ENCODE measurements around the gene IWS1. TPM values are rescaled to one million over a fixed set of nuclear protein-coding genes. Genes with fewer than 3 reads are reported as not detected.
"Not testable (repeated sequence)": the region's sequence is repeated elsewhere in the genome, so short reads cannot be mapped to it uniquely, and the experiment has no call there.

Gene IWS1
- total RNA-seq, 1 donor from 2014 or later: 48.4 TPM

DNA sequence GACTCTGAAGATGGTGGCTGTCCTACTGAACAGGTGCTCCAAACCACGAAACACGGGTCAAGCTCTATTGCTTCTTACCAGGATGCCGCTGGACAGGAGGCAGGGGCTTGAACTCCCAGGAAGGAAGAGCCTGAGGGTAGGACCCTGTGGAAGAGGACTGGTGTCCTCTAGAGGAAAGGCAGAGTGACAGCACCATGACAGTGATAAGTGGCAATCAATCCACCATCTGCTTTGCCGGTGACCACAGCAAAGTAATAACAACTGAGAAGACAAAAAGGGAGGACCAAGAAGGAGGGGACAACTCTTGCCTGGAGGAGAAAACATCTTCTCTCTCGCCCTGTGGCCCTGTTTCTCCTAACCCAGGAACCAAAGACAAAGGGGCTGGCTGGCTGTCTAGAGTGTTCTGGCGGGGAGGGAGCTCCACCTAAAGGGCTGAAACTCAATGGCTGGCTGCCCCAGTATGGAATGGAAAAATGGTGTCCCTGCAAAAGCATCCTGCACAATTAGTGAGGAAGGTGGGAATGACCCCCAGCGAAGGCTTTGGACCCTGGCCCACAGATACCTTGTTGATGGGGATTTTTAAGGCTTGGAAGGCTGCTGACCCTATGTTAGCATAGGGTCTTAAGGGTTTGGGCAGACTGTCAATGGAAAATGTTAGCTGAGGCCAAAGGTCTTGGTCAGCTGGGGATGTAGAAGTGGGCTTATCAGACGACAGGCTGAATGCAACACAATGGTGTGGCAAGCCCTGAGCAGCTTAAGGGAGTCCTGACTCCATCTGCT lies 72.7 kb downstream of the IWS1 start:
- TF ChIP-seq, protein P1, sequence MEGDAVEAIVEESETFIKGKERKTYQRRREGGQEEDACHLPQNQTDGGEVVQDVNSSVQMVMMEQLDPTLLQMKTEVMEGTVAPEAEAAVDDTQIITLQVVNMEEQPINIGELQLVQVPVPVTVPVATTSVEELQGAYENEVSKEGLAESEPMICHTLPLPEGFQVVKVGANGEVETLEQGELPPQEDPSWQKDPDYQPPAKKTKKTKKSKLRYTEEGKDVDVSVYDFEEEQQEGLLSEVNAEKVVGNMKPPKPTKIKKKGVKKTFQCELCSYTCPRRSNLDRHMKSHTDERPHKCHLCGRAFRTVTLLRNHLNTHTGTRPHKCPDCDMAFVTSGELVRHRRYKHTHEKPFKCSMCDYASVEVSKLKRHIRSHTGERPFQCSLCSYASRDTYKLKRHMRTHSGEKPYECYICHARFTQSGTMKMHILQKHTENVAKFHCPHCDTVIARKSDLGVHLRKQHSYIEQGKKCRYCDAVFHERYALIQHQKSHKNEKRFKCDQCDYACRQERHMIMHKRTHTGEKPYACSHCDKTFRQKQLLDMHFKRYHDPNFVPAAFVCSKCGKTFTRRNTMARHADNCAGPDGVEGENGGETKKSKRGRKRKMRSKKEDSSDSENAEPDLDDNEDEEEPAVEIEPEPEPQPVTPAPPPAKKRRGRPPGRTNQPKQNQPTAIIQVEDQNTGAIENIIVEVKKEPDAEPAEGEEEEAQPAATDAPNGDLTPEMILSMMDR (IDR thresholded peaks at IDR 0.05; ENCODE audit: insufficient read depth, low read length, poor library complexity, severe bottlenecking): no peak
- DNase-seq (ENCODE audit: low read depth): no peak
- Histone ChIP-seq H3K4me3 (ENCODE audit: low read depth, low read length) (no peak overlapping the region), H3K27me3 (ENCODE audit: control insufficient read depth, insufficient read depth, low read length) (no peaks in the 10 kb centered on the region), H3K36me3 (ENCODE audit: control insufficient read depth, insufficient read depth, low read length) (no peaks in the 10 kb centered on the region)

DNA sequence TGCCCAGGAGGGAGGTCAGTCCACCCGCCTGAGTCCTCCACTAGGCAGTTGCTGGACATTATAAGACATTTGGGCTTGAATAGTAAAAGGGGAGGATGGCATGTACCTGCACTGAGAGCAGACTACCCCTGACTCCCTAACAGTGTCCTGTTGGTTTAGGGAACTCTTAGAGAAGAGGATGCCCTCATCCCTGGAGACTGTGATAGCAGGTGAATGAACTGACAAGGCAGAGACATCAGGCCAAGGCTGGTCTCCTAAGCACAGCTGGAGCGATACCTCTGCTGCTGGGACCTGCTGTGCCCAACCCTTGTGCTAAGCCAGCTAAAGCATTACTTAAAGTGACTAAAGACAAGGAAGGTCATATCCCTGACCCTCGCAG lies 73.3 kb downstream of the IWS1 start:
- TF ChIP-seq, protein P1 (IDR thresholded peaks at IDR 0.05; ENCODE audit: insufficient read depth, low read length, poor library complexity, severe bottlenecking): no peak
- H3K36me3 ChIP-seq (ENCODE audit: control insufficient read depth, insufficient read depth, low read length): no peaks in the 10 kb centered on the region
- DNase-seq (ENCODE audit: low read depth): no peak

GRCh38 chr2:127452423-127452822 lies 73.9 kb downstream of the IWS1 start:
- DNase-seq (ENCODE audit: low read depth); H3K36me3 ChIP-seq (ENCODE audit: control insufficient read depth, insufficient read depth, low read length); H3K27me3 ChIP-seq (ENCODE audit: control insufficient read depth, insufficient read depth, low read length); H3K4me3 ChIP-seq (ENCODE audit: low read depth, low read length): not testable (repeated sequence)

More for the DNA sequence above, 73.3 kb downstream of the IWS1 start:
- H3K27me3 ChIP-seq (ENCODE audit: control insufficient read depth, insufficient read depth, low read length): no peaks in the 10 kb centered on the region
- no peak overlapping the region for H3K4me3 ChIP-seq (ENCODE audit: low read depth, low read length)

GRCh38 chr2:127451981-127452380 lies 74.3 kb downstream of the IWS1 start:
- no peaks in the 10 kb centered on the region for H3K27me3 ChIP-seq (ENCODE audit: control insufficient read depth, insufficient read depth, low read length)
- TF ChIP-seq, protein P1 (IDR thresholded peaks at IDR 0.05; ENCODE audit: insufficient read depth, low read length, poor library complexity, severe bottlenecking): no peak
- H3K36me3 ChIP-seq (ENCODE audit: control insufficient read depth, insufficient read depth, low read length): no peaks in the 10 kb centered on the region
- no peak for DNase-seq (ENCODE audit: low read depth)
- no peak overlapping the region for H3K4me3 ChIP-seq (ENCODE audit: low read depth, low read length)

DNA sequence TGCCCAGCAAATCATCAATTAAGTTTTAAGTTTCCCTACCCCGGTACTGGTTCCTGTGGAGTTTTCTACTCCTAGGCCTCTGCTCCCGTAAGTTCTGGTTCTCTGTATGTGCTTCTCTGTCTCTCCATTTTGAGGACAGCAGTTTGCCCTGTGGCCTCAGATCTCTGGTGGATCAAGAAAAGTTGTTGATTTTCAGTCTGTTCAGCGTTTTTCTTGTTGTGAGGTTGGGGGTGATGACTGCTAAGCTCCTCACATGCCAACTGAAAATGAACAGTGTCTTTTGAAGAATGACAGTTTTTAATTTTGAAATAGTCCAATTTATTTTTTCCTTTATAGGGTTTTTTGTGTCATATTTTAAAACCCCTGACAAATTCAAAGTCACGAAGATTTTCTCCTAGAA lies 76.4 kb downstream of the IWS1 start:
- H3K27me3 ChIP-seq (ENCODE audit: control insufficient read depth, insufficient read depth, low read length): no peaks in the 10 kb centered on the region
- no peaks in the 10 kb centered on the region for H3K36me3 ChIP-seq (ENCODE audit: control insufficient read depth, insufficient read depth, low read length)
- H3K4me3 ChIP-seq (ENCODE audit: low read depth, low read length): no peak overlapping the region
- TF ChIP-seq, protein P1 (IDR thresholded peaks at IDR 0.05; ENCODE audit: insufficient read depth, low read length, poor library complexity, severe bottlenecking): no peak
- DNase-seq (ENCODE audit: low read depth): no peak

- Histone ChIP-seq H3K4me3 (ENCODE audit: low read depth, low read length) (no peak overlapping the region), H3K36me3 (ENCODE audit: control insufficient read depth, insufficient read depth, low read length) (no peaks in the 10 kb centered on the region), H3K27me3 (ENCODE audit: control insufficient read depth, insufficient read depth, low read length) (no peaks in the 10 kb centered on the region)
- TF ChIP-seq, protein P1 (IDR thresholded peaks at IDR 0.05; ENCODE audit: insufficient read depth, low read length, poor library complexity, severe bottlenecking): no peak
- no peak for DNase-seq (ENCODE audit: low read depth)
These were observed 76.9 kb downstream of the IWS1 start for GRCh38 chr2:127449414-127449813.

Data from kidney epithelial cell (primary cell).